Fibroblast of the aortic adventitia (primary cell): Measurements from ENCODE around the gene EIF3B. TPM values are rescaled to one million over a fixed set of nuclear protein-coding genes. Genes with fewer than 3 reads are reported as not detected.
A peak's percentile ranks its signal among the peaks of the same experiment; 100 is the strongest.

Experiments used
- DNase-seq: peaks from one replicate; pipeline ENCODE4 v3.0.0-alpha.2; 2010; ENCODE audit warnings: low read depth
- H3K4me3 ChIP-seq: 2 replicates; pipeline ENCODE4 v1.5.1; 2011; ENCODE audit warnings: low read depth, mild to moderate bottlenecking, control low read depth, low read length, moderate library complexity
- total RNA-seq: library from RNA; depleted of rRNA; stranded (reverse); fragments of >200 nt; gene quantifications from 2 replicates; pipeline ENCODE4 v1.2.3, GENCODE V29; 2012; ENCODE audit warnings: low replicate concordance
- TF ChIP-seq, protein P1 (sequence below): IDR thresholded peaks from 2 replicates; pipeline ENCODE4 v1.5.1; 2011; ENCODE audit warnings: mild to moderate bottlenecking, low read length, control low read depth, inconsistent platforms; ENCODE audit not compliant: insufficient read depth

The EIF3B gene
- total RNA-seq, 1 donor, result 150 TPM

DNA sequence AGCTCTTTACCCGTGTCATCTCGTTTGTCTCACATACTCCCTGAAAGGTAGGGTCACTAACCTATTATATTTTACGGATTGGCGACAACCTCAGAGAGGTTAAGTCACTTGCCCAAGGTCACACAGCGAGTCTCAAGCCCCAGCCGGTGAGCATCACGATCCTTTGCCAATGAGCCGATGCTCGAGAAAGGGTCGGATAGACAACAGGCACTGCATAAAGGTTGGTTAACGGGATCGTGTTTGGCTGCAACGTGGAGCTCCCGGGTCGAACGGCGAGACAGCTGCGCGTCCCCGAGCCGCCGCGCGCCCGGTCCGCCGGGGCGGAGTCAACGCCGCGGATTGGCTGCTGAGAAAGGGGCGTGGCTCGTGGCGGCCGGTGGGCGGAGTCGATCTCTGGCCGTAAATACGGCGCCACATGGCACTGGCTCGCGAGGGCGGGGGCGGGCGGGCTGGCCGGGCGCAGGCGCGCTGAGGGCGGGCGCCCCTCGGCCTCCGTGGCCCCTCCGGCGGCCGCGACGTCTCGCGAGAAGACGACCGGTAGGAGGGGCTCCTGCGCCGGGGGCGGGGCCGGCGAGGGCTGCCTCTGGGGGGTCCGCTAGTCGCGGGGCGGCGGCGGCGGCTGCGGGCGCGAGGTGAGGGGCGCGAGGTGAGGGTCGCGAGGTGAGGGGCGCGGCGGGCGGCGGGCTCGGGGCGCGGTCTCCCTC, 48.5 kb downstream of the EIF3B start, which contains the start of gene CHST12:
Gene CHST12 (plus strand): TSS at position 598 of the 704 bp plus-strand sequence. CDS start 29,029 bp downstream, outside the sequence.
- DNase-seq, result peak; percentile 91
- TF ChIP-seq, protein P1, sequence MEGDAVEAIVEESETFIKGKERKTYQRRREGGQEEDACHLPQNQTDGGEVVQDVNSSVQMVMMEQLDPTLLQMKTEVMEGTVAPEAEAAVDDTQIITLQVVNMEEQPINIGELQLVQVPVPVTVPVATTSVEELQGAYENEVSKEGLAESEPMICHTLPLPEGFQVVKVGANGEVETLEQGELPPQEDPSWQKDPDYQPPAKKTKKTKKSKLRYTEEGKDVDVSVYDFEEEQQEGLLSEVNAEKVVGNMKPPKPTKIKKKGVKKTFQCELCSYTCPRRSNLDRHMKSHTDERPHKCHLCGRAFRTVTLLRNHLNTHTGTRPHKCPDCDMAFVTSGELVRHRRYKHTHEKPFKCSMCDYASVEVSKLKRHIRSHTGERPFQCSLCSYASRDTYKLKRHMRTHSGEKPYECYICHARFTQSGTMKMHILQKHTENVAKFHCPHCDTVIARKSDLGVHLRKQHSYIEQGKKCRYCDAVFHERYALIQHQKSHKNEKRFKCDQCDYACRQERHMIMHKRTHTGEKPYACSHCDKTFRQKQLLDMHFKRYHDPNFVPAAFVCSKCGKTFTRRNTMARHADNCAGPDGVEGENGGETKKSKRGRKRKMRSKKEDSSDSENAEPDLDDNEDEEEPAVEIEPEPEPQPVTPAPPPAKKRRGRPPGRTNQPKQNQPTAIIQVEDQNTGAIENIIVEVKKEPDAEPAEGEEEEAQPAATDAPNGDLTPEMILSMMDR, result no peak
- H3K4me3 ChIP-seq, result peak within 1 kb of the TSS; percentile 77

DNA sequence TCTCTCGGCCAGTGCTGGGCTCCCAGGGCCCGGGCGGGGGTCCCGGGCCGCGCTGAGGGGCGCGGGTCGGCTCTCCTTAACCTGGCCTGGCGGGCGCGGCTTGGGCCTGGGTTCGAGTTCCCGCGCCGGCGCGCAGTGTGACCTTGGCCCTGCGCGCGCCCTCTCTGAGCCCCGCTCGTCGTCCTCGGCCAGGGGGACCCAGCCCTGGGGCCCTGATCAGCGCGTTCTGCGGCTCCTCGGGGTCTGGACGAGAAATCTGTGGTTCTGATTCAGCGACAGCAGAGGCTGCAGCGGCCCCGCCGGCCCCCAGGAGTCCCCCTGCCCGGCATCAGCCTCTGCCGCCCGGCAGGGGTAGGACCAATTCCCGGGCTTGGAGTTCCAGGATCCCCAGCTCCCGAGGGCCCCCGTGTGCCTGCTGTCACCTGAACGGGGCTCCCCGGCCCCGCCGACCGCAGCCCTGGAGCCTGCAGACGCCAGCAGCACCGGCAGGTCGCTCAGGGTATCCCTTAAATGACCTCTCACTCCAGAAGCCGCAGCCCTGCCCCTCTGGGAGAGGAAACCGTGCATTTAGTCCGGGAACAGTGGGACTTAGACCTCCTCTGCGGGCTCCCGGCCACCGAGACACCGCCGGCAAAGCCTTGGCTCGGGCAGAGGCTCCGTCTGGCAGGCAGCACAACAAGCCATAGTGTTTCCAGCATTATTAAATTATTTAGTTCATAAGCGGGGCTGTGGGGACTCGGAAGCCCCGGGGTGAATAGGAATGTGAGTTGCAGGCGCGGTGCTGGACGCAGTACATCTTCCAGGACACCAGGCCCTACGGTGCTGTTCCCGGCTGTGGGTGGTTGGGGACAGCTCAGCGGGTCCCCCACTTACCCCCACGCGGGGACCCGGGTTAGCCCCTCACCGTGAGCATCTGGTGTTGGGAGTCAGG, 49.4 kb downstream of the EIF3B start:
- DNase-seq, result peak; percentile 30
- peak overlapping the region; percentile 77 for H3K4me3 ChIP-seq
- TF ChIP-seq, protein P1, result peak; percentile 37

DNA sequence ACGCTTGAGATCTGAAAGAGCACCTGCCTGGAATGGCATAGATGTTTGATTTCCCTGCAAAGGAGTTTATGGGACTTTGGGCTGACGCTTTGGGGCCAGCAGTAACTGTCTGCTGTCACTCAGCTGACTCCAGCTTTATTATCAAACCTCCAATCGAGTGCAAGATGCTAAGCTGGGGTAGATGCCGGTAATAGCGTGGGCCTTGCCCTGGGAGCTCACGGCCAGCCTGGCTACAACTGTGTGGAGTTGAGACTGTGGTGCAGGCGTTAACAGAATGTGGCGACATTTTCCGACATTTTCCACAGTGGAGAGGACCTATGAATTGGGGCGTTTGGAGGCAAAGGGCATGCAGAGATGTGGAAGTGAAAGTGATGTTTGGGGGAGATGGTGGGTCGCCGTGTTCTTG, 50.1 kb downstream of the EIF3B start:
- peak overlapping the region; percentile 77 for H3K4me3 ChIP-seq
- no peak for DNase-seq
- TF ChIP-seq, protein P1, result no peak

DNA sequence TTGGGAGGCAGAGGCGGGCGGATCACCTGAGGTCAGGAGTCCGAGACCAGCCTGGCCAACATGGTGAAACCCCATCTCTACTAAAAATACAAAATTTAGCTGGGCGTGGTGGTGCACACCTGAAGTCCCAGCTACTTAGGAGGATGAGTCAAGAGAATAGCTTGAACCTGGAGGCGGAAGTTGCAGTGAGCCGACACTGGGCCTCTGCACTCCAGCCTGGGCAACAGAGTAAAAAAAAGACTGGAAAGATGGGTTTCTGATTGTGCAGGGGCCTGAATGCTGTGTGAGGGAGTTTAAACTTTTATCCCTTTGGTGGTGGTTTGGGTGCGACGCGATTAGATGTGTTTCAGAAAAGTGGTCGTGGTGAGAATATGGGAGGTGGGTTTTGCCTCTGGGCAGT, 50.6 kb downstream of the EIF3B start:
- no peak overlapping the region for H3K4me3 ChIP-seq
- no peak for DNase-seq
- TF ChIP-seq, protein P1, result no peak

DNA sequence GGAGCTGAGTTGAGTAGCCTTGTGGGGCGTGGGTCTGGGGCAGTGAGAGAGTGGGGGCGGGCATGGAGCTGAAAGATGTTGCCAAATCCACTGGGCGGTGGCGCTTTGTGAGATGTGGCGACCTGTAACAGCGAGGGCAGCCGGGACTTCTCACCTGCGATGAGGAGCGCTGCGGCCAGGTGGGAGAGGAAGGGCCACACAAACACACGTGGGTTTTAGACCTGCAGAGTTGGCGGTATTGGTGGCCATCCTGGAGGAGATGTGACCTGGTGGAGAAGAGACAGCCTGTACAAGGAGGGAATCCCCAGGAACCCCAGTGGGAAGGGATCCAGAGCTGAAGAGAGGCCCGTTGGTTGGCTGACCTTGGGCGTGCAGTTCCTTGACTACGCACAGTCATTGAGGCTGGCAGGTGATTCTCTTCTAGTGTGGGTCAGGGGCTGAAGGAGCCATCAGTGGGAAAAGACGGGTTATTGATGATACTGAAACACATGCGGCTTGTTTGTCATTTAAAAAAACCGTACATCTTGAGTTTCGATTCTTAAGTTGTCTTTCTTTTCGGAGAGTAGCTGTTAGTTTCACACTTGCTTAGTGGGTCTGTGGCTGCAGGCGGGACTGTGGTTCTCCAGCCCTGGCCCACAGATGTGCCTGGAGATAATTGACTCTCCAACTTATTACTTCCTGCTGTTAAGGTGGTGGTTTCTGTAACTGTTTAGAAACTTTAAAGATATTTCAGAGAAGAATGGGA, 51.1 kb downstream of the EIF3B start:
- no peak for DNase-seq
- TF ChIP-seq, protein P1, result no peak
- H3K4me3 ChIP-seq, result no peak overlapping the region

DNA sequence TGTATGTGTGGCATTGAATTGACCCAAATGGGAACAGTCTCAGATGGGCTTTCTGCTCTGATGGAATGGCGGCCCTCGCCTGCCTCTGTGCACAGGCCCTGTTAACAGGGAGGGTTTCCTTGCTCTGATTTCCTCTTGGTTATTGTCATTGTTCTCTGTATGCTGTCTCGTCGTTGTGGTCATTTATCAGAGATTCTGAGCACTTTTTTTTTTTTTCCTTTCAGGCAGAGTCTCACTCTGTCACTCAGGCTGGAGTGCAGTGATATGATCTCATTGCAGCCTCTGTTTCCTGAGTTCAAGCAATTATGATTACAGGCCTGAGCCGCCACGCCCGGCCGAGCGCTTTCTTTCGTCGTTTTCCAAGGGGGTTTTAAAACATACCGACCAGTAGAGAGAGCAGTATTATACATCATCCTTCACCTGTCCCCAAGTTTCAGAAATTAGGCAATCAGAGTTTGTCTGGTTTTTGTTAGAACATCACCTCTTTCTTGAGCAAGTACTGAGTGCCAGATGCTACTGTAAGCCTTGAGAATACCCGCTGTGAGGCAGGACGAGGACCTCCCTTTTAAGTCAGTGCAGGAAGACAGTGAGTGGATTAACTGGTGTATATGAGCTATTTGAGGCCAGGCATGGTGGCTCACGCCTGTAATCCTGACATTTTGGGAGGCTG, 55.3 kb downstream of the EIF3B start:
- no peak overlapping the region for H3K4me3 ChIP-seq
- TF ChIP-seq, protein P1, result no peak
- DNase-seq, result no peak
